Peyer's patch (tissue), 4 donors: ENCODE data around the gene MCU.
"Not testable (repeated sequence)": the region's sequence is repeated elsewhere in the genome, so short reads cannot be mapped to it uniquely, and the experiment has no call there.

Source experiments
- CTCF ChIP-seq, 6 experiments: fragments of 450-650 bp in 4 of 6; fragments of 200-600 bp in 2 of 6; sonication (generic) in 1 of 6; IDR thresholded peaks; one replicate each; pipeline ENCODE4 v1.5.1; 2017 to 2019; ENCODE audit warnings: antibody characterized with exemption in 6 of 6, mild to moderate bottlenecking in 3 of 6, moderate library complexity in 1 of 6
- POLR2A ChIP-seq, 2 donors: fragments of 450-650 bp; IDR thresholded peaks; one replicate each; pipeline ENCODE4 v1.5.1; 2017; ENCODE audit warnings: antibody characterized with exemption in 2 of 2, mild to moderate bottlenecking in 2 of 2, moderate library complexity in 2 of 2

GRCh38 chr10:72903941-72904446 is 212.1 kb downstream of the MCU start:
- TF ChIP-seq CTCF, POLR2A (IDR thresholded peaks at IDR 0.05): not testable (repeated sequence)
